ENCODE measurements around the gene TEX44.

DNA sequence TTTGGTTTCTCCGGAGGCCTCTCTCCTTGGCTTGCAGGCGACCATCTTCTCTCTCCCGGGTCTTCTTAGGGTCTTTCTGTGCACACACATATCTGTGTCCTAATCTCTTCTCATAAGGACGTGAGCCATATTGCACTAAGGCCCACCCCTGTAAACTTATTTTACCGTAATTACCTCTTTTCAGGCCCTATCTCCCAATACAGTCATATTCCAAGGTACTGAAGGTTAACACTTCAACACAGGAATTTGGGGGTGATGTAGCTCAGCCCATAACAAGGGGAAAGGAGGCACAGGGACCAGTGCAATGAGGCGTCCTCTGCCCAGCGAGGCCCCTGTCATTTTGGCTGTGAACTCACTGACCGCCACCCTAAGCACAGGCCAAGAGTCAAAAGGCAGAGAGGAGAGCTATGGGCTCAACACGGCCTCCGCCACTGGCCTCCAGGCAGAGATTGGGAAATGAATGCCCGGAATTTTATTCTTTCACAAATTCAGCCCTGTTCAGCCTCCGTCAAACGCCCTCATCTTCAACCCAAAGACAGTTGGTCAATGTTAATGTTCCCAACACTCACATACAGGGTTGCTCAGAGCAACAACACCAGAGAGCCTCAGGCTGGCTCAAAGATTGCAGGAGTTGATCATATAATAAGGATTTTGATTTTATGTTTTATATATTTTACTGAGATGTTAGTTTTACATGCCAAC, 46.5 kb upstream of the TEX44 start:
- no peak for TF ChIP-seq CTCF (IDR thresholded peaks at IDR 0.05)
- TF ChIP-seq POLR2AphosphoS5 (IDR thresholded peaks at IDR 0.05), result no peak

All from suprapubic skin (tissue), 3 donors.